ENCODE results near the gene USP16.
A peak's percentile ranks its signal among the peaks of the same experiment; 100 is the strongest.
"Not testable (repeated sequence)": the region's sequence is repeated elsewhere in the genome, so short reads cannot be mapped to it uniquely, and the experiment has no call there.

The USP16 gene

DNA sequence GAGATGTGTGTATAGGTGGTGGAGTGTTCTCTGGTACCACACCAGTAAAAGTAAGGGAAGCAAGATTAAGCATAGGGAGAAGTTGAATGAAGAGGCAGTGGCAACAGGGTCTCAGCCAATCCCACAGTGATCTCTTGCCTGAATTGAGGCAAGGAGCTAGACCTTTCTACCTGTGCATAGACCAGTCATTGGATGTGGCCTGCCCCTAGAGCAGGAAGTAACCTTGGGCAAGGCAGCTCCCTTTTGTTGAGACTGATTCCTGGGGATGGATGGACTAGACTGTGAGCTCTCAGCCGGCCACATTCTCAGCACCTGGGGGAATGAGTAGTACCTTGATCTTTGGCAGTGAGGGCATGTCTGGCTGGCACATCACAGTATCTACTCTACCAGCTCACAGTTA lies 6.4 kb downstream of the USP16 start:
- no peak overlapping the region for H3K27ac ChIP-seq
- no peak for DNase-seq (ENCODE audit: low read depth, low spot score)

DNA sequence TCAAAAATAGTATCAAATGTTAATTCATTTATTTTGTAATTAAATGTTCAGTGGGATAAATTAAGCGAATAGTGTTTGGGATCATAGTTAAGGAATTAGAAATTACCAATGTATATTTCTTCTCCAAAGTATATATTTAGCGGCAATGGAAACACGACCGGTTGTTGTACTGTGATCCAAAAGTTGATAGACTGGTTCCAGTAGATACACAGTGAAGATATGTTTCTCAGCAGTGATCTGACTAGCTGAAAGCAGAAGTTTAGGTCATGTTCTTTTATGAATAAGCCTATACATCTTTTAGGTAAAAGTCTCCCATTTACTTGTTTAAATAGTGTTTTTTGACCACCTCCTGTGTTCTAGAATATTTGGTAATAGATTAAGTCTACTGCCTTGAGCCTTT lies 8.8 kb downstream of the USP16 start:
- no peak for DNase-seq (ENCODE audit: low read depth, low spot score)
- H3K27ac ChIP-seq, result no peak overlapping the region

DNA sequence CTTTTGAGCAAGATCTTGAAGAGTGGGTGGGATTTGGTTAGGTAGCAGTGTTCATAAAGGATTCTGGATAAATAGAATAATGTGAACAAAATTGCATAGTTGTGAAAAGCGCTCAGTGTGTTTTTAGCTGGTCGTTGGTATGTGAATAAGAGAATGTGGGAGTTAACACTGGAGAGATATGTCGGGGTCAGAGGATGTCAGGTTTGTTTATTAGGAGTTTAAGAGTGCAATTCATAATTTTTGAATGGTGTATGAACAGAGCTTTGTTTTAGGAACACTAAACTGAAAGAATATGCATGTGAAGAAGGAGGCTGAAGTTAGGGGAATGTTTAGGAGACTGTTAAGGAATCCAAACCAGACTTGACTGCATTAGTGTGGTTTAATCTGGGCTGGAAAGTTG lies 9.4 kb downstream of the USP16 start:
- no peak overlapping the region for H3K27ac ChIP-seq
- DNase-seq (ENCODE audit: low read depth, low spot score), result no peak

DNA sequence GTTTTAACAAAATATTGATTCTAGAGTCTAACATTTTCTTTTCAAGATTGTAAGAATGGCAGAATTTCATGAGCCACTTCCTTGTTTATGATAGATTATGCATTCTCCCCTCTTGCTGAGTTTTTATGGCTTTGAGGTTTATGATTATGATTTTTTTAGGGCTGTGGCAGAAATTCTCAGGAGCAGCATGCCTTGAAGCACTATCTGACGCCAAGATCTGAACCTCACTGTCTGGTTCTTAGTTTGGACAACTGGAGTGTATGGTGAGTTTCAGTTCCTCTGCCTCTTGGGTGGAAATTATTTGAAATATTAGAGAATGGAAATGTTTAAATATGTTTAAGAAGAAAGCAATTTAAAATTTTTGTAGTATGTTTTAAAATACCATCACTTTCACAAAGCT lies 10.2 kb downstream of the USP16 start:
- H3K27ac ChIP-seq, result no peak overlapping the region
- DNase-seq (ENCODE audit: low read depth, low spot score), result no peak

DNA sequence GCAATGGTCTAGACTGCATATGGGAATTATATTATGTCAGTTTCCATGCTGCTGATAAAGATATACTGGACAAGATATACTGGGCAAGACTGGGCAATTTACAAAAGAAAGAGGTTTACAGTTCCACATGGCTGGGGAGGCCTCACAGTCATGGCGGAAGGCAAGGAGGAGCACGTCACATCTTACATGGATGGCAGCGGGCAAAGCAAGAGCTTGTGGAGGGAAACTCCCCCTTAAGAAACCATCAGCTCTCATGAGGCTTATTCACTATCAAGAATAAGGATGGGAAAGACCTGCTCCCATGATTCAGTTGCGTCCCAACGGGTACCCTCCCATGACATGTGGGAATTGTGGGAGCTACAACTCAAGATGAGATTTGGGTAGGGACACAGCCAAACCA lies 27.8 kb downstream of the USP16 start:
- H3K27ac ChIP-seq, result no peak overlapping the region
- no peak for DNase-seq (ENCODE audit: low read depth, low spot score)

DNA sequence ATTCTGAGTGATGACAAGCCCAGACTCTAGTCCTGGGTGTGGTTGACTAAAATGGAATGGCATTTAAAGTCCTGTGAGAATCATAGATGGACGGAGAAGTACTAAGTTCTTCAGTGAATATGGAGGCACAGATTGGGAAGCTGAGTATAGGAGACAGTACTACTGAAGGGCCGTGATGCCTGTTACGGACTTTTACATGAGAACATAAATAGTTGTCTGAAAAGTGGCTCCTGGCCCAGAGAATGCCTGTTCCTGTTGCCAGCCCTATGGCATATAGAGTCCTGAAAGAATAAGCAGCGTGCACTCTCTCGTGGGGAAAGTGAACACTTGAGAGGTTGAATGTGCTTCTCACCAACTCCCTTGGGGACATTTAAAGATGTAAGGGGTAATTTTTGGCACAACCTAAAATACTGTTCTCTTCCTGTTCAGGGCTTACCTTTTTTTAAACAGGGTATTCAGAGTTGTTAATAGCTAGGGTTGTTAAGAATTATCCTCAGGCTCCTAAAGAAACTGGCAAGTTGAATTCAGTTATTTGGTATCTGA lies 28.6 kb downstream of the USP16 start:
- no peak overlapping the region for H3K27ac ChIP-seq
- DNase-seq (ENCODE audit: low read depth, low spot score), result no peak

DNA sequence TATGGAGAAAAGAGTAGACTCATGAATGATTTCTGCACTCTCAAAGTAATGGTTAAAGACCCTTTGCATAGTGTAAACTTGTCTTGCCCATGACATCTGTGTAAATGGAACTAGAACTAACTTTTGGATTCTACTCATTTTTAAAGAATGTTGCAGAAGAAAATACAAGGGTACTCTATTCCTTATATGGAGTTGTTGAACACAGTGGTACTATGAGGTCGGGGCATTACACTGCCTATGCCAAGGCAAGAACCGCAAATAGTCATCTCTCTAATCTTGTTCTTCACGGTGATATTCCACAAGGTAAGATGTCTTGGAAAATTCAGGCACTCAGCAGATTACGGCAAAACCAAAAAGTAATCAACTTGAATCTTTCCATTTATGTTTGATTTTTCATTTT lies 29.2 kb downstream of the USP16 start:
- H3K27ac ChIP-seq, result no peak overlapping the region
- DNase-seq (ENCODE audit: low read depth, low spot score), result no peak

DNA sequence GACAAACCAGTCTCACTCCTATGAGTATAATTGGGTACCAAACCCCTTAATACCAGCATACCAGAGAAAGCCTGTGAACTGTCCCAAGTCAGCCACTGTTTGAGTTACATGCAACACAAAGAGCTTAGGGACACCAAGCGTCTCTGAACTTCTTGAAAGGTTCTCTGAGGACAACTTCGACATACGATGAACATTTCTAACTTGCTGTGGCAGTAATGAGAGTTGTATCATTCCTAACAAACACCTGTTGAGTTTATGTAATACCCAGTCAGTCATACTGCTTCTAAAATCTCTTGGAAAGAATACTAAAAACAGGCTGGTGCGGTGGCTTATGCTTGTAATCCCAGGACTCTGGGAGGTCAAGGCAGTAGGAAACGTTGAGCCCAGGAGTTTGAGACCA lies 30.6 kb downstream of the USP16 start:
- DNase-seq (ENCODE audit: low read depth, low spot score), result no peak
- no peak overlapping the region for H3K27ac ChIP-seq

DNA sequence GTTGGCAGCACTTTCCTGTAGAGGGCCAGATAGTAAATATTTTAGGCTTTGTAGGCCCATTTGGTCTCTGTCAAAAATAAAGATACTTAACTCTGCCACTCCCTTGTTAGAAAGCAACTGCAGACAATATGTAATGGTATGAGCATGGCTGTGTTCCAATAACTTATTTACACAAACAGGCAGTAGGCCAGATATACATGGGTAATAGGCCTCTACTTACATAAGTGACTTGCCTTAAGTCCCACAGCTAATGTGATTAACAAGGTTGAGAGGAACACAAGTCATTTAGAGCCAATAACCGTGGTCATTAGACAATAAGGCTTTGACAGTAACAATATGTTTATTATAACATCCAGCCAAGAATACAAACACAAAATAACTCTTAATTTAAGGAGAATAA lies 31.5 kb downstream of the USP16 start:
- H3K27ac ChIP-seq, result peak overlapping the region; percentile 25
- DNase-seq (ENCODE audit: low read depth, low spot score), result no peak

DNA sequence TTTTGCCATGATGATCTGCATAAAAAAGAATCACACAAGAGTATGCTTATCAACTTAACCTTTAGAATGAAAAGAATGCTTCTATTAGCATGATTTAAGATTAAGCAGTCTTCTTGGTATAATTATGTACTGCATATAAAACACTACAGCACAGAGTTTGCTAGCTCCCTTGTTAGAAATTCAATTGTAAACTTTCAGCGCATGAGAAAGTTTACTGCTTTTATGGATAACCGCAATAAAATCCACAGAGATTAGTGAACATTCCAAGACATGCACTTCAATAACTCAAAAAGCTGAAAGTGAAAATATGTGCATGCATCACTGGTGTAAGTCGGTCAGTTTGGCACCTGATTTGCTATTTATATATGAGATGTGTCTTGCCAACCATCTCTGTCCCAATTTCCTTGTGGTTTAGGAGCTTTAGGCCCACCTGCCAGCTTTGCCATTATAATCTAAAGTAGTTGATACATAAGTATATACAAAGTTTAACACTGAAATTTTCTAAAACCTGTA lies 32.1 kb downstream of the USP16 start:
- H3K27ac ChIP-seq, result peak overlapping the region; percentile 25
- DNase-seq (ENCODE audit: low read depth, low spot score), result no peak

DNA sequence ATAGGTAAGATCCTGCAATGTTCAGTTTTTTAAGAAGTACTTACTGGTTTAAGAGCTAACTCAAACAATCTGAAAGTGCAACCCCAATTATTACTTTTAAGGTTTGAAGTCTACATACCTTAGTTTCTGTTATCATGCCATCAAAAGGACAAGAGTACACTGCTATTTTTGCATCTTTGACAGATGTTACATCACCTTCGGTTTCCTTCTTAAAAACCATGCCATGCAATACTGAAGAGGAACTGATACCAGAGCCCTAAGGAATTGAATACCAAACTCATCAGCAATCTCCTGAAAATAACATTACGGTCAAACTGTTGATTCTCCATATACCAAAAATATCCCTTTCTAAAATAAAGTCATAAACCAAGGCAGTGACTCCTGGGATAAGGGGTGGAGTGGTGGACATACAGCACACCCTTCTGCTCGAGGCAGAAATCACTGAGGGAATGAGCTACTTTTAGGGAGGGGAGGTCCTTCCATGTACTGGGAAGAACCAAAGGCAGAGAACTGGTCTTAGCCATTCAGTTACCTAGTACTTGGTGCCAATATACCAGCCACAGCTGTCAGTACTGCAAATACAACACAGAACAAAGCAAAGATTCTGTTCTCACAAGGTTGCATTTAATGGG lies 40.5 kb downstream of the USP16 start:
- DNase-seq (ENCODE audit: low read depth, low spot score), result no peak
- H3K27ac ChIP-seq, result no peak overlapping the region

DNA sequence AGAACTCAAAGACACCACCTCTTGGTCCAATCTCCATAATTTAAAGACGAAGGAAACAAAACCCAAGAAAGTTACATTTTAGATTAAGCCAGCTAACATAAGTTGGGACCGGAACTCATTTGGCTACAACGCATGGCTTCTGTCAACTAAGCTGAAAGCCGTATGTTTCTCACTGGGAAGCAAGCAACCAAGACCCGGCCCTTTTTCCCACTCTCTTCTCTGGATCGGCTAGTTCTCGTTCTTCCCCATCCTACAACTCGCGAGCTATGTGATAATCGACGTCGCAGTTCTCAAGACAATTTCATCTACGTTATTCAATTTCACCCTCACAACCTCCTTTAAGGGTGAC lies 48.4 kb downstream of the USP16 start:
- DNase-seq (ENCODE audit: low read depth, low spot score), result no peak
- peak overlapping the region; percentile 84 for H3K27ac ChIP-seq

DNA sequence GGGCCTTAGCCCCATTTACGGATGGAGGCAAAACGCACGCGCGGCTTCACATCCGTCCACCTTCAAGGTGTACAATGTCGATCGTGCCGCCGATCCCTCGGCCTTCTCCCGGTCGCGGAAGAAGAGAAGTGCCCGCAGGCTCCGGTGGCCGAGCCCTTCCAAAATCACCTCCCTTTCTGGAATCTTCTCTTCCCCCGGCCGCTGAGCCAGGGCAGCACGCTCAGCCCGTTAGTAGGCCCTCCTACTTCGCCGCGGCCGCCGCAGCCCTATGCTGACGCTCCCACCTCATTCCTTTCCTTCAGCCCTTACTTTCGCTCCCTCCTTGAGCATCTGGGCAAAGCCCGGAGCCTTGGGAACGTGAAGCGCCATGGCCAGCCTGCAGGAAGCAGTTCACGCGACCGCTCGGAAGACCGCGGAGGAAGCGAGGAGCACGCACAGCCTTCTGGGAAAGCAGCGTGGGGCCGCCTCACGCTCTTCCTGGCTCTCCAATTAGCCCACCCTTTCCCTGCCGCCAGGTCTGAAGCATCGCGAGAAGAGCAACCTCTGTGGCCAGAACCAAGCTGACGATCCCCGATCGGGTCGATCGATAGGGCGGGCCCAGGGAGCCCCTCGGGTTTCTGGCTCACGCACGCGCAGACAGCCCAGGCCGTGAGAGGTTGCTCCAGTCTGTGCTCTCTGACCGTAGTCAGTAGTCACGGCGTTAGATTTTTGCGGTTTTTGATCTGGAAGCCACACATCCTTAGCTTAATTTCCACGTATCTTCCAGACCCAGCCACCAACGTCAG lies 48.9 kb downstream of the USP16 start, which contains the start of gene CCT8:
CCT8 (minus strand) TSS at position 427 of the 785 bp plus-strand sequence; CDS start at position 369, 58 bp downstream.
- DNase-seq (ENCODE audit: low read depth, low spot score), result peak; percentile 98

DNA sequence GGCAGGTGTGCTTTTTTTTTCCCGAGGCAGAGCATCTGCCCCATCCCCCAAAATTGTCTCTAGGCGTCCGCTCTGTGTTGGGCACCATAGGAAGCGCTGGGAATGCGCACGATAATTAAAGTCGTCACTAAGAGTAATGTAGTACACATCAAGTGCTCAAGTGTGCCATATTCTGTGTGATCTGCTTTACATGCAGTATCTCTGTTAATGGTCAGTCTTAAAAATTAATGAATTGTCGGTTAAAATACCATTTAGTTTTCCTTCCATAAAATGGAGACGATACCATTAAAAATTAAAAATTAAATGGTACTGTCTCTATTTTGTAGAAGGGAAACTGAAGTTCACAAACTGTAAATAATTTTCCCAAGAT lies 49.5 kb downstream of the USP16 start:
- DNase-seq (ENCODE audit: low read depth, low spot score), result no peak
- H3K27ac ChIP-seq, result peak overlapping the region; percentile 84

More for the DNA sequence above, 48.9 kb downstream of the USP16 start, which contains the start of gene CCT8:
- H3K27ac ChIP-seq, result peak within 1 kb of the TSS; percentile 84

DNA sequence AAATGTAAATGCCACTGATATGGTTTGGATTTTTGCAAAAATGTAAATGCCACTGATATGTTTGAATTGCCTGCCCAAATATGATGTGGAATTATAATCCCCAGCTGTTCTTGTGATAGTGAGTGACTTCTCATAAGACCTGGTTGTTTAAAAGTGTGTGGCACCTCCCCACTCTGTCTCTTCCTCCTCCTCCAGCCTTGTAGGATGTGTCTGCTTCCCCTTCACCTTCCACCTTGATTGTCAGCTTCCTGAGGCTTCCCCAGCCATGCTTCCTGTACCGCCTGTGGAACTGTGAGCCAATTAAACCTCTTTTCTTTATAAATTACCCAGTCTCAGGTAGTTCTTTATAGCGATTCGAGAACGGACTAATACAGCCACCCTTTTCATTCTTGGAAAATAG lies 50.3 kb downstream of the USP16 start:
- DNase-seq (ENCODE audit: low read depth, low spot score), result no peak
- H3K27ac ChIP-seq, result peak overlapping the region; percentile 84

DNA sequence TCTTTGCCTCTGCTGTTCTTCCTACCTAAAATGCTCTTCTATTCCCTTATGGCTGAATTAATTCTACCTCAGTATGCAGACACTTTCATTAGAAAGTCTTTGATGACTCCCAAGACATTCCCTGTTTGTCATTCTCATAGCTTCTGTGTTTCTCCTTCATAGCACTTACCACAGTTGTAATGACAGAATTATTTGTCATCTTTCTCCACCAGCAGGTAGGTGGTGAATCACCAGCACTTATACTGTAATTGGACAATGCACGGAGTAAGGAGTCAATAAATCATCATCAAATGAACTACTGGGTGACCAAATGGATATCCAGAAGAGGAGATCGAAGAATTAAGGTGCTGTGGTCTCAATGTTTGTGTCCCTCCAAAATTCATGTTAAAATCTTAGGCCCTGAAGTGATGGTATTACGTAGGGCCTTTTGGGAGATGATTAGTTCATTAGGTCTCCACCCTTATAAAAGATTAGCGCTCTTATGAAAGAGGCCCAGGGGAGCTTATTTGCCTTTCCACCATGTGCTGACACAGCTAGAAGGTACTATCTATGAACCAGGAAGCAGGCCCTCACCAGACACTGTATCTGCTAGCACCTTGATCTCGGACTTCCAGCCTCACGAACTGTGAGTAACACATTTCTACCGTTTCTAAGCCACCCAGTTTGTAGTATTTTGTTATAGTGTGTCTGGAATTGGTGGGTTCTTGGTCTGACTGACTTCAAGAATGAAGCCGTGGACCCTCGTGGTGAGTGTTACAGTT lies 51.4 kb downstream of the USP16 start:
- DNase-seq (ENCODE audit: low read depth, low spot score), result peak; percentile 91
- H3K27ac ChIP-seq, result peak overlapping the region; percentile 84

DNA sequence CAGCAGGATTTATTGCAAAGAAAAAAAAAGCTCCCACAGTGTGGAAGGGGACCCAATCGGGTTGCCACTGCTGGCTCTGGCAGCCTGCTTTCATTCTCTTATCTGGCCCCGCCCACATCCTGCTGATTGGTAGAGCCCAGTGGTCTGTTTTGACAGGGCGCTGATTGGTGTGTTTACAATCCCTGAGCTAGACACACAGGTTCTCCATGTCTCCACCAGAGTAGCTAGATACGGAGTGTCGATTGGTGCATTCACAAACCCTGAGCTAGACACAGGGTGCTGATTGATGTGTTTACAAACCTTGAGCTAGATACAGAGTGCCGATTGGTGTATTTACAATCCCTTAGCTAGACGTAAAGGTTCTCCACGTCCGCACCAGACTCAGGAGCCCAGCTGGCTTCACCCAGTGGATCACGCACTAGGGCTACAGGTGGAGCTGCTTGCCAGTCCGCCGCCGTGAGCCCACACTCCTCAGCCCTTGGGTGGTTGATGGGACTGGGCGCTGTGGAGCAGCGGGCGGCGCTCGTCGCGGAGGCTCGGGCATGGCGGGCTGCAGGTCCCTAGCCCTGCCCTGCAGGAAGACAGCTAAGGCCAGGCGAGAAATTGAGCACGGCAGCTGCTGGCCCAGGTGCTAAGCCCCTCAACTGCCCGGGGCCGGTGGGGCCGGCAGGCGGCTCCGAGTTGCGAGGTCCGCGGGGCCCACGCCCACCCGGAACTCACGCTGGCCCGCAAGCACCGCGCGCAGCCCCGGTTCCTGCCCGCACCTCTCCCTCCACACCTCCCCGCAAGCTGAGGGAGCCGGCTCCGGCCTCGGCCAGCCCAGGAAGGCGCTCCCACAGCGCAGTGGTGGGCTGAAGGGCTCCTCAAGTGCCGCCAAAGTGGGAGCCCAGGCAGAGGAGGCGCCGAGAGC lies 52.5 kb downstream of the USP16 start:
- peak overlapping the region; percentile 84 for H3K27ac ChIP-seq
- not testable (repeated sequence) for DNase-seq (ENCODE audit: low read depth, low spot score)

DNA sequence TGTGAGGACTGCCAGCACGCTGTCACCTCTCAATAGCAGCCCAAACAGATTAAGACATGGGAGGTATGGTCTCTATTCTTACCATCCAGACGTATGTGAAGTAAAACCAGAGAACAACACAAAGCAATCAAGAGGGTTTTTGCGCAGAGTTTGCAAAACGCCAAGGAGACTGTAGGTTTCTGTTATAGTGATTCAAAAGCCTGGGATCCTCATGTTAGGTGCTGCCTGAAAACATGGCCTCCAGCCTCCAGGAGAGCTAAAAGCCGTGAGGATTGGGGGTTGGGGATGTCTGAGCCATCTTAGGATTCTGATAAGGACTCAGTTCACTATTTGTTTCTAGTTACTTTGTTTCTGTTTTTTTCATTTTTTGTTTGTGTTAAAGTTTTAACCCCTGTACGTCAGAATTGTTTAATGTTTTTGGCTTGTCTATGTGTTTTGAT lies 53.2 kb downstream of the USP16 start:
- peak overlapping the region; percentile 84 for H3K27ac ChIP-seq
- no peak for DNase-seq (ENCODE audit: low read depth, low spot score)

DNA sequence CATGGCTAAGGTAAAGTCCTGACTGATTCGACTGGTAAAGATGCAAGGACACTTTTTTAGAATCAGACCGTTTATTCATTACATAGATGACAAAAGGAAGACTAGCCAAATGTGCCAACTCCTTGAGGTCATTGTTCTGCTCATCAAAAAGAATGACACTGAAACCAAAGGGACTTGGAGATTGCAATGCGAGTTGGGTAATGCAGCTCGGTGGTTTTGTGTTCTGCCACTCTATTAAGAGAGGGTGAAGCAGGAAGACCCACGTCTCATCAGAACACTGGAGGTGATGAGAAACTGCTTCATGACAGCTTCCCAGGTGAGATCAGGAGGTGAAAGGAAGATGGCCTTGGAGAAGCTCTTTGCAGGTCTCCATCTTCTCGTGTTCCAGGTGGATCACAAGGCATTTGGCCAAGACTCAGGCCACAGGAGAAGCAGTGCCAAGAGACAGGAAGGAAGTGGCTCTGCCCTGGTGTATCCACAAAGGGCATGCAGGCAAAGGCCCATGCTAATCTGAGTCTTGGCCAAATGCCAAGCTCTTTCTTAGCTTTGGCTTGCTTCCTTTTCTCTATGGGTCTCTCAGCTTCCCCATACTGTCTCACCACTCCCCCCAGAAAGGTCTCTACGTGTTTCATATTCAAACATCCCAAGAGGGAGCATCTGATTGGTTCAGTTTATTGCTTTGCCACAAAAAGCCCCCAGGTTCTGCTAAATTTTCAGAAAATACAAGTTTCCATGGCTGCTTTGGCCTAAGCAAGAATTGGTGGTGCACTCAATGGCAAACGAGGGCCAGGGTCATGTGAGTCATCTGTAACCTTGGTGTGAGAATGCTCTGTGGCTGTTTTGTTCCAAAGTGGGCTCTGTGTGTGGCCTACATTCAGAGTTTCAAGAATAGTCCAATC lies 54.6 kb downstream of the USP16 start:
- DNase-seq (ENCODE audit: low read depth, low spot score), result no peak
- H3K27ac ChIP-seq, result no peak overlapping the region

Measured in epithelial cell of prostate (primary cell).